T-helper 1 cell treated with Interleukin-12 subunit alpha and Interleukin-12 subunit beta and Interleukin-4 antibody, amounts not matched to agents 30 μg/mL and 1 μg/mL, for 36 hours (primary cell): Measurements from ENCODE around the gene GOLIM4.
"Not testable (repeated sequence)": the region's sequence is repeated elsewhere in the genome, so short reads cannot be mapped to it uniquely, and the experiment has no call there.

Source experiments
- H3K27ac Mint-ChIP-seq: one replicate; pipeline ENCODE4 v1.8.0; 2021; ENCODE audit warnings: mild to moderate bottlenecking, mixed read lengths
- H3K27me3 Mint-ChIP-seq: one replicate; pipeline ENCODE4 v1.8.0; 2021; ENCODE audit warnings: low read depth, mixed read lengths
- H3K36me3 Mint-ChIP-seq: one replicate; pipeline ENCODE4 v1.8.0; 2021; ENCODE audit warnings: low read depth, mixed read lengths
- H3K4me1 Mint-ChIP-seq: one replicate; pipeline ENCODE4 v1.8.0; 2021; ENCODE audit warnings: low read depth, mixed read lengths
- H3K4me3 Mint-ChIP-seq: one replicate; pipeline ENCODE4 v1.8.0; 2021; ENCODE audit warnings: mild to moderate bottlenecking, moderate library complexity, mixed read lengths
- H3K9me3 Mint-ChIP-seq: one replicate; pipeline ENCODE4 v1.8.0; 2021; ENCODE audit warnings: mixed read lengths

GOLIM4 gene

DNA sequence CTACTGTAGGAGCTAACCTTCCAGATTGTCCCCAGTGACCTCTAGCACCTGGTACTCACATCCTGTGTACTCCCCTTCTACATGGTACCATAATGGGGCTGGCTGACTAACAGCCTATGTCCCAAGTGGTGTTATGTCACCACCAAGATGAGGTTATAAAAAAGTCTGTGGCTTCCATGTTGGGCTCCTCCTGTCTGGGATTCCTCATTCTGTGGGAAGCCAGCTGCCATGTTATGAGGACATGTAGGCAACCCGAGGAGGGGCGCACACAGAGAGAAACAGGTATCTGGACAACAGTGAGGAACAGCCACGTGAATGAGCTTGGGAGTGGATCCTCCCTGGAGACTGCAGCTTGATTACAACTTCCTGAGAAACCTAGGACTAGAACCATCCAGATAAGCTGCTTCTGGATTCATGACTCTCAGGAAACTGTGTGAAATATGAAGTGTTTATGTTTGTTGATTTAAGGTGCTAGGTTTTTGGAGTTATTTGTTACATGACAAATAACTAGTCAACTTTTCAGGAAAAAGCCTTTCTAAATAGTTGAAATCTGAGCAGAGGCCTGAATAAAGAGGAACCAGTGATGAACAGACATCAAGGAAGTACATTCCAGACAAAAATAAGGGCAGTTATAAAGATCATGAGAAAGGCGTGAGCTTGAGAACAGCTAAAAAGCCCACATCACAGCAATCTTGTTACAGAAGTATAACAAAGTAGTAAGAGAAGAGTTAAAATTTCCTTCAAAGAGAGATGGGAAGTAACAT lies 21.7 kb downstream of the GOLIM4 start:
- H3K4me3 Mint-ChIP-seq, result no peak overlapping the region
- no peaks in the 10 kb centered on the region for H3K36me3 Mint-ChIP-seq
- no peaks in the 10 kb centered on the region for H3K9me3 Mint-ChIP-seq
- H3K27me3 Mint-ChIP-seq, result no peaks in the 10 kb centered on the region
- H3K4me1 Mint-ChIP-seq, result no peaks in the 10 kb centered on the region
- H3K27ac Mint-ChIP-seq, result no peak overlapping the region

DNA sequence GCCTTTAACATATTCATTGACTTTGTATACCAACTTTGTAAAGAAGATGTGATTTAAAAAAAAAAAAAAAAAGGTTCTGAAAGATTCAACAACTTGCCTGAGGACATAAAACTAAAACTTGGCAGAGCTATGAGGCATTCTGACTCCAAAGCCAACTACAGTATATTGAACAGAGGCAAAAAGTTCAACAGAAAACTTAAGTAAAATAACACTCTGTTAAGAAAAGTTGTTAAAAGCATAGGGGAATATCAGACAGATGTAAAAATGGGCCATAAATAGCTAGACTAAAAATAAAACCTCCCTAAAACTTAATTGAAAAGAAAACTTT lies 23.4 kb downstream of the GOLIM4 start:
- Mint-ChIP-seq H3K4me1 (no peaks in the 10 kb centered on the region), H3K27me3 (no peaks in the 10 kb centered on the region), H3K4me3 (no peak overlapping the region), H3K27ac (no peak overlapping the region), H3K9me3 (no peaks in the 10 kb centered on the region), H3K36me3 (no peaks in the 10 kb centered on the region)

DNA sequence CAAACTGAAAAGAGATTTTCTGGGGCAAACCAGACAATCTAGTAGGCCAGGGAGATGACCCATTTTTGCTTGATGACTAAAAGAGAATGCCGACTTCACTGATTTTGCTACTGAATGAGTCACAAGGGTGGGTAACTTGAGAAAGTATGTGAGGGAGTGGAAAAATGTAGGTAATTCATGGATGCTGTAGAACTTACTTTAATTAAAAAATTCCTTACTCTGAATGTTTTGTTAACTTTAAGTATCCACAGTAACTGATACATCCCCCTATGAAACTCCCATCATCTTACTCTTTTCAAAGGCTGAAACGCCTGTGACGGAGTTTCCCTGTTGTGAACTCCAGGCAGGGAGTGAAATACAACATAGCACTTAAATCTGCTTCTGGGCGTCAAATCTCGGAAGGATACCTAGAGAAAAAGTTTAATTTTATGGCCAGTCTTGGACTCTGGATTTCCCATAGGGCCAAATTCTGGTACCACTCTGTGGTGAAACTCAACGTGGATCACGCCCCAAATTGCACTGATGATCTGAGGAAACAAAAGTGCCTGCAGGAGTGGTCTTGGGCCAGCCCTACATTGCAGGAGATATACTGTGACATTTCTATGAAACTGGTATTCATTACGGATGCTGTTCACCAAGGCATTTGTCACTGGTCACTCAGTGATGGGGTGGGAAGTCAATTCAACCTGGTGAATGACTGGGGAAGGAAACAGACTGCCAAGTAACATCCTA lies 24.0 kb downstream of the GOLIM4 start:
- H3K9me3 Mint-ChIP-seq, result no peaks in the 10 kb centered on the region
- no peak overlapping the region for H3K4me3 Mint-ChIP-seq
- H3K27ac Mint-ChIP-seq, result no peak overlapping the region

DNA sequence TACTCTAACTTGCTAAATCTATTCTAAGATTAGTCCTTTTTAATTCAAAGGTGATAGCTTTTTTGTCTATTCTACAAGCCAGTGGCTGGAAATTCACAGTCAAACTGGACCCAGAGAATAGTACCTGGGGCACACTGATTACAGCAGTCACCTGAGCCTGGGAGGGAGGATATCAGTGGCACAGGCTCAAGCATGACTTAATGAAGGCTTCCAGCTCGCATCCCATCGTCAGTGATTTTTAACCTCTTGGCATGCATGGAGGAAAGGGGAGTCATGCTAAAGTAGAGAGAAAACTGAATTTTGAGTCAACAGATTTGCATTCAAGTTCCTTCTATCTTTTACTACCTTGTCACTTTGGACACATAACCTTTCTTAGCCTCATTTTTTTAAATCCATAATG lies 24.8 kb downstream of the GOLIM4 start:
- no peaks in the 10 kb centered on the region for H3K9me3 Mint-ChIP-seq
- H3K27me3 Mint-ChIP-seq, result no peaks in the 10 kb centered on the region
- no peak overlapping the region for H3K4me3 Mint-ChIP-seq
- no peaks in the 10 kb centered on the region for H3K36me3 Mint-ChIP-seq
- no peak overlapping the region for H3K27ac Mint-ChIP-seq
- no peaks in the 10 kb centered on the region for H3K4me1 Mint-ChIP-seq

More for the DNA sequence above, 24.0 kb downstream of the GOLIM4 start:
- H3K36me3 Mint-ChIP-seq, result no peaks in the 10 kb centered on the region
- H3K4me1 Mint-ChIP-seq, result no peaks in the 10 kb centered on the region
- no peaks in the 10 kb centered on the region for H3K27me3 Mint-ChIP-seq

DNA sequence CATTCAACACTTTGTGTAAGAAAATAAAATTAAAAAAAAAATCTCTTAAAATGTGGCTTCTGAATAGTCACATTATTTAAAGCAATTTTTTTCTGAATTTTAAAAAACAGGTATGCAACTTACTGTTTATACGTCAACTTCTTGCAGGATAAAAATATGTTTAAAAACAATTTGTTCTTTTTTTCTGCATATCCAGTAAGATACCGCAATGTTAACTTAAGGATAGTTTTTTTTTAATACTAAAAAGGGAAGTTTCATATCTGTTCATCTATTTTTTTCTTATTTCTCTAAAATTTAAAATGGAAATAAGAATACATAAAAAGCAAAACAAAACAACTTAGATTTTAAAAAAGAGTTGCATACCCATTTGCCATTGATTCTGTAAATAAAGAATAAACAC lies 27.4 kb downstream of the GOLIM4 start:
- no peaks in the 10 kb centered on the region for H3K9me3 Mint-ChIP-seq
- no peaks in the 10 kb centered on the region for H3K27me3 Mint-ChIP-seq
- H3K36me3 Mint-ChIP-seq, result no peaks in the 10 kb centered on the region
- H3K27ac Mint-ChIP-seq, result no peak overlapping the region
- no peak overlapping the region for H3K4me3 Mint-ChIP-seq
- H3K4me1 Mint-ChIP-seq, result no peaks in the 10 kb centered on the region

DNA sequence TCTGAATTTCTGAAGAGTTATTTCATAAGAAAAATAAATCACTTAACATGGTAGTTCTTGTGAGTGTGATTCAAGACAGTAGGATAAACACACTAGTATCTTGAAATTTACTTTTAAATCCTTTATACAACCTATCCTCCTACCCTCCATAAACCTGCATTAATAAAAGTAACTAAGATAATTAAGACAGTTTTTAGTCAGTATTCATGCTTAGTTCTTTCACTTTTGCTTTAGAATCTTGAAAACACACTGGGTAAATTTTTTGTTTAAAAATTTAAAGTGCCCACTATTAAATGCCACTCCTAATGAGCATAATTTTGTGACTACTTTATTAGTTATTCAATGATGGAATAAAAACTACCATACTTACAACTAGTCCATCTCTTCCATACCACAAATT lies 28.8 kb downstream of the GOLIM4 start:
- H3K4me3 Mint-ChIP-seq, result no peak overlapping the region

DNA sequence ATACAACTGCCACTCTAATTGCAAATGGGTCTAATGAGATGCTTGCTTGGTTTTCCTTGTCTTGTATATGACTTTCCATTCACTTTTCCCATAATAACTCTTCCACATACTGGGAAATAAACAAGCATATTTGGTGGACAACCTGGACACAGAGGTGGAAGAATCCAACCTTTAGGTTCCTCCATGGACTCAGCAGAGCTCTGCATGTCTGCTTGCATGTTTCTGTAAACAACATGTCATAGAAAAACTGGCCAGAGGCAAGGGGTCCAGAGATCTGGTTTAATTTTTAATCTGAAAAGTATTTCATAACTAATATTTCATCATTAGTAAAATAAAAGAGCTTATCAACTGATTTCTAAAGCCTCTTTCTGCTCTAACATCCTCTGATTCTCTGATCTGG lies 30.2 kb downstream of the GOLIM4 start:
- H3K4me1 Mint-ChIP-seq, result peaks cover 7% of the 10 kb centered on the region
- peaks cover 3% of the 10 kb centered on the region for H3K27me3 Mint-ChIP-seq
- no peak overlapping the region for H3K27ac Mint-ChIP-seq

More for the DNA sequence above, 28.8 kb downstream of the GOLIM4 start:
- H3K4me1 Mint-ChIP-seq, result no peaks in the 10 kb centered on the region
- no peaks in the 10 kb centered on the region for H3K9me3 Mint-ChIP-seq
- H3K27me3 Mint-ChIP-seq, result no peaks in the 10 kb centered on the region
- no peaks in the 10 kb centered on the region for H3K36me3 Mint-ChIP-seq
- no peak overlapping the region for H3K27ac Mint-ChIP-seq

DNA sequence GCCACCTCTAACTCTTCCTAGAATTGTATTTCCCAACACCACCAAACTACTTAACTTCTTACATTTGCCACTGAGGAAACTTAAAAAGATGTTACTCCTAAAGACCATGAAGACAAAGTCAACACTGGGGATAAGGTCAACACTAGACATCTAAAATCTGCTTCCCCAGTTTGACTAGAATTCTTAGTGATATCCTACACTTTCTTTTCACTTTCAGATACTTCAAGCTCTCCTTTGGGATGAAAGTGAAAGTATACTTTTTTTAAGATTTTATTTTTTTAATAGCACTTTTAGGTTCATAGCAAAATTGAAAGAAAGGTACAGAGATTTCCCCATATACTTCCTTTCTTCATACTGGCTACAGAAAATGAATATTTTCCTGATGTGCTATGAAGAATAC lies 32.6 kb downstream of the GOLIM4 start:
- Mint-ChIP-seq H3K4me1 (peaks cover 7% of the 10 kb centered on the region), H3K27ac (no peak overlapping the region), H3K4me3 (no peak overlapping the region), H3K36me3 (no peaks in the 10 kb centered on the region), H3K27me3 (peaks cover 3% of the 10 kb centered on the region), H3K9me3 (no peaks in the 10 kb centered on the region)

More for the DNA sequence above, 30.2 kb downstream of the GOLIM4 start:
- no peaks in the 10 kb centered on the region for H3K9me3 Mint-ChIP-seq
- H3K4me3 Mint-ChIP-seq, result no peak overlapping the region
- no peaks in the 10 kb centered on the region for H3K36me3 Mint-ChIP-seq

DNA sequence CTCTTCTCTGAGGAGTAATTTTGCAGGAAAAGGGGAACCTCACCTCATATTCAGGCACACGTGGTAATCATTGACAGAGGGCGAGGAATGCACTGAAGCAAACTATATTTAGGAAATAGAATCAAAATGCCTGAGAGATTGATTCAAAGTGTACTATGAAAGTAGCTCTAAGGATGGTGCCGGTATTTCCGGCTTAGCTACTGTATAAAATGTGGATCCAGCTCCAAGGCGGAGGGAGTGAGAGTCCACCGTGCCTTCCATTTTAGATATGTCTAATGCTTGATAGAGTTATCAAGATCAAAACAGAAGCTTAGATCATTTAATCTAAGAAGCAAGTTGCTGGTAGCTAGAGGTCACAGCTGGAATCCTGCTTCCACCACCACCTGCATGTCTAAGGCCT lies 33.0 kb downstream of the GOLIM4 start:
- H3K27ac Mint-ChIP-seq, result no peak overlapping the region
- no peaks in the 10 kb centered on the region for H3K9me3 Mint-ChIP-seq
- no peak overlapping the region for H3K4me3 Mint-ChIP-seq
- H3K4me1 Mint-ChIP-seq, result peaks cover 7% of the 10 kb centered on the region
- peaks cover 3% of the 10 kb centered on the region for H3K27me3 Mint-ChIP-seq
- H3K36me3 Mint-ChIP-seq, result no peaks in the 10 kb centered on the region

DNA sequence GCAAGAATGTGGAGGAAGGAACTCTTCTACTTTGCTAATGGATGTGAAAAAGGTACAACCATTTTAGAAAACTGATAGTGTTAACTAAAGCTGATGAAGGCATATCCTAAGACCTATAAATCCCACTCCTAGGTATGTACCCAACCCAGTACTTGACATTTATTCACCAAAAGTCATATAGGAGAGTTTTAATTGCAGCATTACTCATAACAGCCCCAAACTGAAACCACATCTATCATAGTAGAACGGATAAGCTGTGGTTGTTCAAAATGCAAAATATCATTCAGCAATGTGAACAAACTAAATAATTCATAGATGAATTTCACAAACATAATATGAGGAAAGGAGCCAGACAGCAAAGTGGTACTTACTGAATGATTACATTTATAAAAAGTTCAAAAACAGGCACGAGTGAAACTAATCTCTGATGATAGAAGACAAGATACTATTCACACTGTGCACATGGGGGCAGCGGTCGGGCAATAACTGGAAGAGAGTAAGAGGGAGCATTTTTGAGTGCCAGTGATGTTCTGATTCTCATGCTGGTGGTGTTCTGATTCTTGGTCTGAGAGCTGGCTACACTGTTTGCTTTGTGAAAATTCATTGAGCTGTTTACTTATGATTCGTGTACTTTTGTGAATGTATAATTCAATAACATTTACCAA lies 34.3 kb downstream of the GOLIM4 start:
- Mint-ChIP-seq H3K36me3 (no peaks in the 10 kb centered on the region), H3K27me3 (peaks cover 3% of the 10 kb centered on the region), H3K27ac (no peak overlapping the region), H3K4me1 (peaks cover 7% of the 10 kb centered on the region), H3K9me3 (no peaks in the 10 kb centered on the region), H3K4me3 (peak overlapping the region; percentile 6)

DNA sequence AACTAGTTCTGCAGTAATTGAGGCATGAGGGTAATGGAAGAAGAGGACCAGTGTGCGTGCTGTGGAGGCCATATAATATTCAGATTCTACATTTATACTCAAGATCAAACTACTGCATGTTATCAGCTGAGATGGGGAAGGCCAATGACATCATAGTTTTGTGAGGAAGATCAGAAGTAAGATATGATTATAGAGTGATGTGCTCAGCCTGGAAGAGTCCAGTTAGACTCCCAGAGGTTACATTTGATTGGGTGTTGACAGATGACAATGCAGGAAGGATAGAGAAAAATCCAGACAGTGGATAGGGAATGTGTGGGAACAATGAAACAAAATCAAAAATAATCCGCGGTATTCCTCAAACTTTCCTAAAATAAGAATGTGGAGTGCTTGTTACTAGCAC lies 35.4 kb downstream of the GOLIM4 start:
- peaks cover 3% of the 10 kb centered on the region for H3K27me3 Mint-ChIP-seq
- H3K27ac Mint-ChIP-seq, result no peak overlapping the region
- no peaks in the 10 kb centered on the region for H3K9me3 Mint-ChIP-seq
- H3K4me1 Mint-ChIP-seq, result peaks cover 7% of the 10 kb centered on the region
- no peaks in the 10 kb centered on the region for H3K36me3 Mint-ChIP-seq
- H3K4me3 Mint-ChIP-seq, result no peak overlapping the region

DNA sequence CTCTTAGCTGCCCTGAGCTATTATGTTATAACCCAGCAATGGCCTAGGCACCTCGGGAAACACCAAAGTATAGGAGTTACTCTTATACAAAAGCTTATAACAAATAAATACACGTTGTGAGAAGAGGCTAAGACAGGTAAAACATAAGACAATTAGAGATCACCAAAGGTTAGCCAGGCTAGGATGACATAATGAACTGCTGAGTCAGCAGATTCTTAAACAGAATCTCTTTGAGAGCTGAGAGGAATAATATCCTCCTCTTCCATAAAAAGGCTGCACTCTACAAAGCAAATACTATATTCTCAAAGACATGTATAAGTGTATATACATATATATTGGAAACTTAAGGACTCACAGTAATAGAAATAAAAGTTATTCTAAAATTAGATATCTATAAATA lies 37.2 kb downstream of the GOLIM4 start:
- Mint-ChIP-seq H3K4me1 (peaks cover 7% of the 10 kb centered on the region), H3K4me3 (no peak overlapping the region), H3K36me3 (no peaks in the 10 kb centered on the region), H3K27ac (no peak overlapping the region), H3K27me3 (peaks cover 3% of the 10 kb centered on the region), H3K9me3 (no peaks in the 10 kb centered on the region)

DNA sequence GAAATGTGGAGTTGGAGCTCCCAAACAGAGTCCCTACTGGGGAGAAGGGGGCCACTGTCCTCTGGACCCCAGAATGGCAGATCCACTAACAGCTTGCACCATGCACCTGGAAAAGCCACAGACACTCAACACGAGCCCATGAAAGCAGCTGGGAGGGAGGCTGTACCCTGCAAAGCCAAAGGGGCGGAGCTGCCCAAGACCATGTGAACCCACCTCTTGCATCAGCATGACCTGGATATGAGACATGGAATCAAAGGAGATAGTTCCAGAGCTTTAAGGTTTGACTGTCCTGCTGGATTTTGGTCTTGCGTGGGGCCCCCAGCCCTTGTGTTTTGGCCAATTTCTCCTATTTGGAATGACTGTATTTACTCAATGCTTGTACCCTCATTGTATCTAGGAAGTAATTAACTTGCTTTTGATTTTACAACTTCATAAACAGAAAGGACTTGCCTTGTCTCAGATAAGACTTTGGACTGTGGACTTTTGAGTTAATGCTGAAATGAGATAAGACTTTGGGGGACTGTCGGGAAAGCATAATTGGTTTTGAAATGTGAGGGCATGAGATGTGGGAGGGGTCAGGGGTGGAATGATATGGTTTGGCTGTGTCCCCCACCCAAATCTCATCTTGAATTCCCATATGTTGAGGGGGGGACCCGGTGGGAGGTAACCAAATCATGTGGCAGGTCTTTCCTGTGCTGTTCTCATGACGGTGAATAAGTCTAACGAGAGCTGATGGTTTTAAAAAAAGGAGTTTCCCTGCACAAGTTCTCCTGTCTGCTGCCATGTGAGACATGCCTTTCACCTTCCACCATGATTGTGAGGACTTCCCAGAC lies 39.1 kb downstream of the GOLIM4 start:
- not testable (repeated sequence) for H3K4me1 Mint-ChIP-seq, H3K27me3 Mint-ChIP-seq, H3K4me3 Mint-ChIP-seq, H3K27ac Mint-ChIP-seq, H3K36me3 Mint-ChIP-seq, H3K9me3 Mint-ChIP-seq

DNA sequence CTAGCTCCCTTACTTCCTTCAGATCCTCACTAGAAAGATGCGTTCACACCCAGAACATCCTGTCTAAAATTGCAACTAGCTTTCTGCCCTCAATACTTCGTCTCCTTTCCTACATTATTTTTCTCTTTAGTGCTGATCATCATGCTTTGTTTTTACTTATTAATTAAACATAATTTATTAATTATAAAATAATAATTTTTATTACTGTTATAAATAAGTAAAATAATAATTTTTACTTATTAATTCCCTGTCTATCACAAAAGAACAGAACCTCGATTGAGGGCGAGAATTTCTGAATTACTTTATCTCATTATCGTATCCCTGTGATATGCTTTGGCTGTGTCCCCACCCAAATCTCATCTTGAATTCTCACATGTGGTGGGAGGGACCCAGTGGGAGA lies 41.3 kb downstream of the GOLIM4 start:
- Mint-ChIP-seq H3K27me3 (peaks cover 4% of the 10 kb centered on the region), H3K9me3 (no peaks in the 10 kb centered on the region)

More for the DNA sequence above, 41.3 kb downstream of the GOLIM4 start:
- H3K36me3 Mint-ChIP-seq, result no peaks in the 10 kb centered on the region
- no peaks in the 10 kb centered on the region for H3K4me1 Mint-ChIP-seq
- no peak overlapping the region for H3K4me3 Mint-ChIP-seq
- H3K27ac Mint-ChIP-seq, result no peak overlapping the region
